Keratinocyte (primary cell): Measurements from ENCODE around the gene TCTN1. TPM values are rescaled to one million over a fixed set of nuclear protein-coding genes. Genes with fewer than 3 reads are reported as not detected.

Experiments
- DNase-seq: peaks from one replicate; pipeline ENCODE4 v3.0.0-alpha.2; 2011; ENCODE audit warnings: low read depth, missing footprints, low spot score
- FAIRE-seq: peaks from 2 replicates; lab custom pipeline; 2011; peaks lifted over from hg19 to GRCh38; lab: Jason Lieb, UNC
- H2AFZ ChIP-seq: 2 replicates; pipeline ENCODE4 v1.6.0; 2012; ENCODE audit warnings: low read length, control low read depth, inconsistent platforms; ENCODE audit not compliant: control insufficient read depth
- H3K27ac ChIP-seq: 2 replicates; pipeline ENCODE4 v1.5.1; 2011; ENCODE audit warnings: low read length; ENCODE audit not compliant: control insufficient read depth, insufficient read depth
- H3K27me3 ChIP-seq: 3 replicates; pipeline ENCODE4 v1.6.0; 2011; ENCODE audit warnings: low read length; ENCODE audit not compliant: control insufficient read depth, insufficient read depth; ENCODE audit errors: extremely low read depth
- H3K36me3 ChIP-seq, 2 experiments: 2 replicates in 1 of 2; 3 replicates in 1 of 2; pipeline ENCODE4 v1.5.1; 2011; ENCODE audit warnings: low read length in 2 of 2, mild to moderate bottlenecking in 1 of 2; ENCODE audit not compliant: control insufficient read depth in 2 of 2, insufficient read depth in 2 of 2; ENCODE audit errors: extremely low read depth in 1 of 2
- H3K4me1 ChIP-seq: 3 replicates; pipeline ENCODE4 v1.5.1; 2011; ENCODE audit warnings: low read length; ENCODE audit not compliant: control insufficient read depth, insufficient read depth; ENCODE audit errors: extremely low read depth
- H3K4me2 ChIP-seq: 3 replicates; pipeline ENCODE4 v1.6.0; 2011; ENCODE audit warnings: low read depth, low read length; ENCODE audit not compliant: control insufficient read depth, insufficient read depth; ENCODE audit errors: extremely low read depth
- H3K4me3 ChIP-seq, 3 experiments: fragments of 200-600 bp in 1 of 3; sonication (generic) in 1 of 3; 2 replicates in 2 of 3; 3 replicates in 1 of 3; pipeline ENCODE4 v1.5.1; 2011 to 2016; ENCODE audit warnings: low read length in 3 of 3, mild to moderate bottlenecking in 3 of 3, control low read depth in 2 of 3, inconsistent platforms in 1 of 3, low read depth in 1 of 3, mixed read lengths in 1 of 3, mixed run types in 1 of 3, moderate library complexity in 1 of 3; ENCODE audit not compliant: control insufficient read depth in 2 of 3, insufficient read depth in 2 of 3; ENCODE audit errors: extremely low read depth in 1 of 3
- H3K79me2 ChIP-seq: 2 replicates; pipeline ENCODE4 v1.6.0; 2012; ENCODE audit warnings: low read length; ENCODE audit not compliant: control insufficient read depth, insufficient read depth
- H3K9ac ChIP-seq: 3 replicates; pipeline ENCODE4 v1.6.0; 2011; ENCODE audit warnings: low read length; ENCODE audit not compliant: control insufficient read depth, insufficient read depth; ENCODE audit errors: extremely low read depth
- H3K9me1 ChIP-seq: 3 replicates; pipeline ENCODE4 v1.6.0; 2011; ENCODE audit warnings: low read length; ENCODE audit not compliant: control insufficient read depth, insufficient read depth; ENCODE audit errors: extremely low read depth
- H3K9me3 ChIP-seq: 2 replicates; pipeline ENCODE4 v1.5.1; 2012; ENCODE audit warnings: low read depth, low read length; ENCODE audit not compliant: control insufficient read depth
- H4K20me1 ChIP-seq: 3 replicates; pipeline ENCODE4 v1.6.0; 2011; ENCODE audit warnings: low read length; ENCODE audit not compliant: control insufficient read depth, insufficient read depth; ENCODE audit errors: extremely low read depth
- CTCF ChIP-seq, 3 experiments: IDR thresholded peaks in 1 of 3; conservative IDR thresholded peaks in 1 of 3; optimal IDR thresholded peaks in 1 of 3; 2 replicates in 2 of 3; 3 replicates in 1 of 3; pipeline versions ENCODE3 to v1.5.1; 2011; ENCODE audit warnings: low read length in 3 of 3, mild to moderate bottlenecking in 3 of 3, moderate library complexity in 2 of 3, control low read depth in 1 of 3, inconsistent platforms in 1 of 3; ENCODE audit not compliant: insufficient read depth in 2 of 3; ENCODE audit errors: extremely low read depth in 1 of 3
- EZH2 ChIP-seq: IDR thresholded peaks from one replicate; pipeline ENCODE4 v1.6.1; 2012; ENCODE audit warnings: inconsistent platforms, mild to moderate bottlenecking, low read length, moderate library complexity
- dilution Hi-C: fragments of 300-500 bp; cut with MboI; formaldehyde crosslinking; loops from one replicate; pipeline ENCODE4 v1.7.0; 2020; ENCODE audit warnings: low sequenced_read_pairs; ENCODE audit not compliant: extremely low pct_ligation_motif_present
- polyA plus RNA-seq, 5 experiments: library from polyadenylated mRNA; depleted of rRNA in 3 of 5; stranded (reverse) in 3 of 5; stranded (forward) in 1 of 5; unstranded in 1 of 5; fragments of >200 nt; gene quantifications; 1 replicate in 1 of 5; 2 replicates in 3 of 5; 3 replicates in 1 of 5; pipeline versions ENCODE4 v1.2.1 to v1.2.3, GENCODE V29; 2011 to 2012; ENCODE audit warnings: missing spikeins in 2 of 5, low read depth in 1 of 5, low replicate concordance in 1 of 5

Gene TCTN1
- polyA plus RNA-seq, 1 donor (not counting 4 experiments of a cell fraction or from before 2014, with no cell fraction given) = 30.6 TPM

GRCh38 chr12:110578694-110579534, 35.0 kb upstream of the TCTN1 start:
- Histone ChIP-seq H4K20me1 (peaks cover 11% of the 10 kb centered on the region), H3K9ac (peak overlapping the region; percentile 93), H3K4me1 (peaks cover 62% of the 10 kb centered on the region), H3K9me3 (no peaks in the 10 kb centered on the region), H2AFZ (no peak overlapping the region), H3K79me2 (peaks cover 78% of the 10 kb centered on the region), H3K27ac (peak overlapping the region; percentile 100), H3K4me2 (peak overlapping the region; percentile 99), H3K36me3 (no peaks in the 10 kb centered on the region), H3K9me1 (no peaks in the 10 kb centered on the region), H3K27me3 (no peaks in the 10 kb centered on the region), H3K4me3 (peak overlapping the region in 2 of 3 experiments; percentile 34 to 37)
- dilution Hi-C loops = no loop called here
- no peak for FAIRE-seq
- no peak for TF ChIP-seq EZH2
- no peak for TF ChIP-seq CTCF (optimal IDR thresholded peaks at IDR 0.05 in 1 of 3, IDR thresholded peaks at IDR 0.05 in 1 of 3, conservative IDR thresholded peaks at IDR 0.05 in 1 of 3; ENCODE audit: extremely low read depth in 1 of 3, insufficient read depth in 2 of 3, low read length in 3 of 3)
- DNase-seq = peak; percentile 70

- Histone ChIP-seq H2AFZ (no peak overlapping the region), H3K9me3 (no peaks in the 10 kb centered on the region), H3K36me3 (no peaks in the 10 kb centered on the region), H3K79me2 (peaks cover 70% of the 10 kb centered on the region), H3K4me2 (peak overlapping the region; percentile 99), H4K20me1 (peaks cover 11% of the 10 kb centered on the region), H3K4me3 (peak overlapping the region in 2 of 3 experiments; percentile 34 to 37), H3K27ac (peak overlapping the region; percentile 100), H3K9me1 (no peaks in the 10 kb centered on the region), H3K9ac (peak overlapping the region; percentile 93), H3K4me1 (peaks cover 66% of the 10 kb centered on the region), H3K27me3 (no peaks in the 10 kb centered on the region)
- dilution Hi-C loops = no loop called here
- TF ChIP-seq CTCF (optimal IDR thresholded peaks at IDR 0.05 in 1 of 3, IDR thresholded peaks at IDR 0.05 in 1 of 3, conservative IDR thresholded peaks at IDR 0.05 in 1 of 3; ENCODE audit: extremely low read depth in 1 of 3, insufficient read depth in 2 of 3, low read length in 3 of 3) = no peak
- TF ChIP-seq EZH2 = no peak
- no peak for DNase-seq
- no peak for FAIRE-seq
Measured at GRCh38 chr12:110579535-110580253, 34.2 kb upstream of the TCTN1 start.
